Ovary (tissue), 9 donors: ENCODE measurements around the gene ACTG2. TPM values are rescaled to one million over a fixed set of nuclear protein-coding genes. Genes with fewer than 3 reads are reported as not detected.

Source experiments
- DNase-seq, 5 donors: peaks; one replicate each; pipeline ENCODE4 v3.0.0-alpha.2; 2019 to 2020
- H3K27ac ChIP-seq, 2 donors: fragments of 200-600 bp; one replicate each; pipeline versions ENCODE4 v1.5.1 to v1.8.0; 2019 to 2022
- H3K27me3 ChIP-seq: fragments of 200-600 bp; one replicate; pipeline ENCODE4 v1.8.0; 2022
- H3K36me3 ChIP-seq: fragments of 200-600 bp; sonication (generic); one replicate; pipeline ENCODE4 v1.5.1; 2019
- H3K4me1 ChIP-seq: one replicate; pipeline ENCODE4 v1.8.1; 2013; ENCODE audit warnings: mild to moderate bottlenecking, moderate library complexity; ENCODE audit not compliant: insufficient read depth
- H3K4me3 ChIP-seq: fragments of 200-600 bp; sonication (generic); one replicate; pipeline ENCODE4 v1.5.1; 2017
- H3K9me3 ChIP-seq, 2 donors: fragments of 200-600 bp in 1 of 2; sonication (generic) in 1 of 2; one replicate each; pipeline versions ENCODE4 v1.5.1 to v1.8.1; 2013 to 2019; ENCODE audit warnings: mild to moderate bottlenecking in 1 of 2, moderate library complexity in 1 of 2
- EP300 ChIP-seq: sonication (generic); formaldehyde crosslinking; IDR thresholded peaks from one replicate; pipeline ENCODE4 v1.6.1; 2017; ENCODE audit warnings: antibody characterized with exemption
- POLR2A ChIP-seq: fragments of 450-650 bp; IDR thresholded peaks from one replicate; pipeline ENCODE4 v1.6.1; 2017; ENCODE audit warnings: antibody characterized with exemption, mild to moderate bottlenecking, moderate library complexity
- WGBS, 3 donors: extraction: QIAGEN DNeasy Blood & Tissue Kit in 1 of 3; methylation state at CpG; one replicate each; pipeline versions ENCODE4 v1.1.5 to v1.1.7; 2013 to 2017; 5-methylcytosine and 5-hydroxymethylcytosine counted together
- intact Hi-C, 4 donors: fragments of 100-400 bp; cut with DNase I; formaldehyde crosslinking; loops; one replicate each; pipeline versions ENCODE4 v1.11.0 to v1.15.1; 2022 to 2023
- polyA plus RNA-seq, 2 donors: library from polyadenylated mRNA; stranded (reverse); fragments of 200-250 nt in 1 of 2; fragments of 350-450 nt in 1 of 2; fragmentation: Illumina TruSeq in 1 of 2; extraction: RNeasy Lipid Tissue Mini Kit (QIAGEN cat#74804) in 1 of 2; gene quantifications; one replicate each; pipeline ENCODE4 v1.2.3, GENCODE V29; 2013 to 2014
- total RNA-seq, 7 donors: library from RNA; depleted of rRNA in 2 of 7; stranded (reverse); fragments of >200 nt in 2 of 7; fragmentation: NEBNext Ultra II Directional in 3 of 7; extraction: Animal tissue kit (Norgen Biotek cat#: 25700) in 3 of 7; gene quantifications; one replicate each; pipeline versions ENCODE4 v1.1.0 to v1.2.4, GENCODE V29; 2016 to 2023
- TF ChIP-seq, protein P1 (sequence below), 3 donors: fragments of 450-650 bp in 2 of 3; fragments of 200-600 bp in 1 of 3; IDR thresholded peaks; one replicate each; pipeline versions ENCODE4 v1.5.1 to v1.8.0; 2016 to 2022; ENCODE audit warnings: antibody characterized with exemption in 3 of 3, mild to moderate bottlenecking in 1 of 3
- donor health status: DM: no; HTN: no; CAD: no; lungs with moderate emphysema.
- donor health status: DM: no; HTN: no; CAD: no.
- donor health status: Bipolar disorder and iron deficiency.
- donor health status: DM: yes; HTN: yes; CAD: no.
- donor health status: DM: no; HTN: no; CAD: no.
- donor health status: DM: yes; HTN: yes; CAD: no.

ACTG2 gene
- total and polyA plus RNA-seq, 9 donors = 3.8 to 558 (median 49.6) TPM

DNA sequence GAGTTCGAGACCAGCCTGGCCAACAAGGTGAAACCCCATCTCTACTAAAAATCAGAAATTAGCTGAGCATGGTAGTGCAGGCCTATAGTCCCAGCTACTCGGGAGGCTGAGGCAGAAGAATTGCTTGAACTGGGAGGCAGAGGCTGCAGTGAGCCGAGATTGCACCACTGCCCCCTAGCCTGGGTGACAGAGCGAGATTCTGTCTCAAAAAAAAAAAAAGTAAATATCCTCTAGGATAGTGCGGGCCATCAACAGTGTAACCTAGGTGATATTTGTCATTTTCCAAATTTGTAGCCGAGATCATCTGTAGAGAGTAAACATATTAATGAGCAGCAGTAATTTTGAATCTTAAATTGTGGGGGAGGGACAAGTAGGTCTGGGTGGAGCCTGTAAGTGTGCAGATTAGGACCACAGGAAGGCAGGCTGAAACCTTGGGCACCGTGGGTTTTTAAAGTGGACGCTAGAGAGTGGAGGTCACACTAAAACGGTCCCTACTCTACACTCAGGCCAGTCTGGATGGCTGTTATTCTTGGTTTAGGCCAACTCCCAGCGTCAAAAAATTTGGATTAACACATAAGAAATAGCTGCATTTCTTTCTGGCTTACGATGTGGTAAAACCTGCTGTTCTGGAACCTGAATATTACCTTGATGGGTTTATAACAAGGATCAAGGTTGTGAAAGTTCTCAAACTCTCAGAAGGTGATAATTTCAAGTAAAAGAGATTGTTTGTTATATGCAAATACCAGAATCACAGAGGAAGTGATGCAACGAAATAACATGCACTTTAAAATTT, 69.2 kb downstream of the ACTG2 start:
- Histone ChIP-seq H3K9me3 (no peaks in the 10 kb centered on the region), H3K36me3 (no peaks in the 10 kb centered on the region), H3K27ac (no peak overlapping the region), H3K27me3 (no peaks in the 10 kb centered on the region), H3K4me1 (no peaks in the 10 kb centered on the region), H3K4me3 (no peak overlapping the region)
- WGBS, 3 donors = 84 to 90% (median 87%) methylated on average over 12 of the region's 12 CpGs
- DNase-seq = no peak
- intact Hi-C loops = no loop called here
- TF ChIP-seq POLR2A (no peak), EP300 (no peak)
- TF ChIP-seq, protein P1, sequence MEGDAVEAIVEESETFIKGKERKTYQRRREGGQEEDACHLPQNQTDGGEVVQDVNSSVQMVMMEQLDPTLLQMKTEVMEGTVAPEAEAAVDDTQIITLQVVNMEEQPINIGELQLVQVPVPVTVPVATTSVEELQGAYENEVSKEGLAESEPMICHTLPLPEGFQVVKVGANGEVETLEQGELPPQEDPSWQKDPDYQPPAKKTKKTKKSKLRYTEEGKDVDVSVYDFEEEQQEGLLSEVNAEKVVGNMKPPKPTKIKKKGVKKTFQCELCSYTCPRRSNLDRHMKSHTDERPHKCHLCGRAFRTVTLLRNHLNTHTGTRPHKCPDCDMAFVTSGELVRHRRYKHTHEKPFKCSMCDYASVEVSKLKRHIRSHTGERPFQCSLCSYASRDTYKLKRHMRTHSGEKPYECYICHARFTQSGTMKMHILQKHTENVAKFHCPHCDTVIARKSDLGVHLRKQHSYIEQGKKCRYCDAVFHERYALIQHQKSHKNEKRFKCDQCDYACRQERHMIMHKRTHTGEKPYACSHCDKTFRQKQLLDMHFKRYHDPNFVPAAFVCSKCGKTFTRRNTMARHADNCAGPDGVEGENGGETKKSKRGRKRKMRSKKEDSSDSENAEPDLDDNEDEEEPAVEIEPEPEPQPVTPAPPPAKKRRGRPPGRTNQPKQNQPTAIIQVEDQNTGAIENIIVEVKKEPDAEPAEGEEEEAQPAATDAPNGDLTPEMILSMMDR (IDR thresholded peaks at IDR 0.05) = no peak

GRCh38 chr2:73962798-73963197, 70.0 kb downstream of the ACTG2 start:
- WGBS, 3 donors = 73 to 90% (median 73%) methylated on average over 5 of the region's 5 CpGs
- intact Hi-C loops = no loop called here
- H3K36me3 ChIP-seq = no peaks in the 10 kb centered on the region
- no peaks in the 10 kb centered on the region for H3K9me3 ChIP-seq
- no peak for DNase-seq
- H3K4me3 ChIP-seq = no peak overlapping the region
- no peak overlapping the region for H3K27ac ChIP-seq
- no peaks in the 10 kb centered on the region for H3K27me3 ChIP-seq
- H3K4me1 ChIP-seq = no peaks in the 10 kb centered on the region
- TF ChIP-seq EP300 = no peak
- TF ChIP-seq, protein P1 (IDR thresholded peaks at IDR 0.05) = no peak
- no peak for TF ChIP-seq POLR2A

GRCh38 chr2:73963385-73964120, 70.7 kb downstream of the ACTG2 start:
- Histone ChIP-seq H3K36me3 (no peaks in the 10 kb centered on the region), H3K27ac (no peak overlapping the region), H3K4me1 (no peaks in the 10 kb centered on the region), H3K9me3 (no peaks in the 10 kb centered on the region), H3K27me3 (no peaks in the 10 kb centered on the region), H3K4me3 (no peak overlapping the region)
- 69 to 78% (median 70%) methylated on average over 13 of the region's 13 CpGs for WGBS, 3 donors
- intact Hi-C loops = no loop called here
- no peak for DNase-seq
- TF ChIP-seq POLR2A (no peak), EP300 (no peak)
- TF ChIP-seq, protein P1 (IDR thresholded peaks at IDR 0.05) = no peak

DNA sequence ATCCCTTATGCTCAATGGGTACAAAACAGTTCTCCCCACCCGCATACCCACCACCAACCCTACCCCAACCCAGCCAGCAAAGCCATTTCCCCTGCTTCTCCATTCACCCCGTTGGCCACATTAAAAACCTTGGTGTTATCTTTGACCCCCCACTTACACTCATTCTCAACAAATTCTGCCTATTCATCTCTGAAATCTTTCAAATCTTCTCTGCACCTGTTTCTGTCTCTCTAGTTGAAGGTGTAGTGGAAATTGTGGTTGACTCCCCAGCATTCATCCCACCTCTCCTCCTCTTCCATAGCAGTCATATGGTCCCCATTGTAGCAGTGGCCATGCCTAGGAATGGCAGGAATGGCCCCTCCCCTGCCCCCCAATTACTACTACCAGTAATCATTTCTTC, 71.4 kb downstream of the ACTG2 start:
- Histone ChIP-seq H3K9me3 (no peaks in the 10 kb centered on the region), H3K4me3 (no peak overlapping the region), H3K27ac (no peak overlapping the region), H3K27me3 (no peaks in the 10 kb centered on the region), H3K4me1 (no peaks in the 10 kb centered on the region), H3K36me3 (no peaks in the 10 kb centered on the region)
- 72 to 83% (median 75%) methylated on average over 2 of the region's 2 CpGs for WGBS, 3 donors
- DNase-seq = no peak
- TF ChIP-seq EP300 = no peak
- TF ChIP-seq POLR2A = no peak
- TF ChIP-seq, protein P1 (IDR thresholded peaks at IDR 0.05) = no peak
- intact Hi-C loops = no loop called here
